Measurements from ENCODE around the gene ZDHHC17.

- TF ChIP-seq CTCF (IDR thresholded peaks at IDR 0.05) (peak; percentile 42 to 88 (median 74)), POLR2A (IDR thresholded peaks at IDR 0.05) (no peak)
These were observed 26.9 kb downstream of the ZDHHC17 start for GRCh38 chr12:76790564-76791552.
